Esophagus (tissue), 2 donors: ENCODE measurements around the gene TCF7L1. TPM values are rescaled to one million over a fixed set of nuclear protein-coding genes. Genes with fewer than 3 reads are reported as not detected.

Experiments
- H3K27ac ChIP-seq, 2 donors: one replicate each; pipeline ENCODE4 v1.5.1; 2013; ENCODE audit warnings: low read depth in 2 of 2, mild to moderate bottlenecking in 2 of 2, inconsistent platforms in 1 of 2, low read length in 1 of 2, moderate library complexity in 1 of 2
- H3K27me3 ChIP-seq, 2 donors: one replicate each; pipeline ENCODE4 v1.6.1; 2013; ENCODE audit warnings: low read length in 2 of 2, control low read depth in 1 of 2, mild to moderate bottlenecking in 1 of 2; ENCODE audit not compliant: insufficient read depth in 2 of 2, control insufficient read depth in 1 of 2
- H3K36me3 ChIP-seq, 2 donors: one replicate each; pipeline ENCODE4 v1.6.1; 2013; ENCODE audit warnings: low read length in 1 of 2; ENCODE audit not compliant: control insufficient read depth in 2 of 2, insufficient read depth in 2 of 2
- H3K4me1 ChIP-seq, 2 donors: one replicate each; pipeline ENCODE4 v1.6.1; 2013; ENCODE audit warnings: low read length in 1 of 2; ENCODE audit not compliant: control insufficient read depth in 2 of 2, insufficient read depth in 2 of 2
- H3K4me3 ChIP-seq, 2 donors: one replicate each; pipeline ENCODE4 v1.5.1; 2013; ENCODE audit warnings: low read length in 2 of 2, mild to moderate bottlenecking in 2 of 2, low read depth in 1 of 2, moderate library complexity in 1 of 2
- H3K9me3 ChIP-seq, 2 donors: one replicate each; pipeline ENCODE4 v1.6.1; 2013; ENCODE audit warnings: mild to moderate bottlenecking in 2 of 2, low read depth in 1 of 2, low read length in 1 of 2, moderate library complexity in 1 of 2; ENCODE audit not compliant: control insufficient read depth in 2 of 2, insufficient read depth in 1 of 2
- WGBS, 2 donors: extraction: QIAGEN DNeasy Blood & Tissue Kit; methylation state at CpG; one replicate each; pipeline ENCODE4 v1.1.7; 2013; 5-methylcytosine and 5-hydroxymethylcytosine counted together
- polyA plus RNA-seq, 2 donors: library from polyadenylated mRNA; stranded (reverse); fragments of 200-250 nt; gene quantifications; one replicate each; pipeline ENCODE4 v1.2.3, GENCODE V29; 2013
- donor health status: healthy with polysubstance abuse.
- donor health status: Bipolar disorder and iron deficiency.

TCF7L1 gene
- polyA plus RNA-seq, 2 donors, result 3.5 to 4.0 TPM

DNA sequence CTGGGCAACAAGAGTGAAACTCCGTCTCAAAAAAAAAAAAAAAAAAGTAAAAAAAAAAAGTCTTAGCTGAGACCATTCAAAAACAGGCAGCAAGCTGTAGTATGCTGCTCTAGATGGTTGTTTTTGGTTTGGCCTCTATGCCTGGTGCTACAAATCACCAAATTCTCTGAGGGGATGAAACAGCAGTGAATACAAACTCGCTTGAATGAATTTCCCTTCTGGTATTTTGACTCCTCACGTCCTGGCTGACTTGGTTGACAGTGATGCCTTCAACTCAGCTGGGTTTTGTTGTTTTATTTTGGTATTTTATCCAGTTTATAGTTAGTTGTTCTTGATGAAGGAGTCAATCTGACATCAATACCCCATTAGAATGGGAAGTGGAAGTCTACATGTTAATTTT, 3.3 kb upstream of the TCF7L1 start:
- H3K9me3 ChIP-seq, result no peaks in the 10 kb centered on the region
- no peak overlapping the region for H3K4me3 ChIP-seq
- no peak overlapping the region for H3K27ac ChIP-seq
- peaks cover 3% of the 10 kb centered on the region in 2 donors for H3K4me1 ChIP-seq
- 81 to 84% methylated on average over 2 to 3 of the region's 3 CpGs for WGBS, 2 donors
- H3K27me3 ChIP-seq, result no peaks in the 10 kb centered on the region
- no peaks in the 10 kb centered on the region for H3K36me3 ChIP-seq

- Histone ChIP-seq H3K27me3 (no peaks in the 10 kb centered on the region), H3K27ac (no peak overlapping the region), H3K9me3 (no peaks in the 10 kb centered on the region), H3K4me1 (peaks cover 3% of the 10 kb centered on the region in 2 donors), H3K4me3 (no peak overlapping the region), H3K36me3 (no peaks in the 10 kb centered on the region)
- WGBS, 2 donors, result 44 to 48% methylated on average over 2 of the region's 2 CpGs
These were observed 2.8 kb upstream of the TCF7L1 start for GRCh38 chr2:85130407-85130806.

DNA sequence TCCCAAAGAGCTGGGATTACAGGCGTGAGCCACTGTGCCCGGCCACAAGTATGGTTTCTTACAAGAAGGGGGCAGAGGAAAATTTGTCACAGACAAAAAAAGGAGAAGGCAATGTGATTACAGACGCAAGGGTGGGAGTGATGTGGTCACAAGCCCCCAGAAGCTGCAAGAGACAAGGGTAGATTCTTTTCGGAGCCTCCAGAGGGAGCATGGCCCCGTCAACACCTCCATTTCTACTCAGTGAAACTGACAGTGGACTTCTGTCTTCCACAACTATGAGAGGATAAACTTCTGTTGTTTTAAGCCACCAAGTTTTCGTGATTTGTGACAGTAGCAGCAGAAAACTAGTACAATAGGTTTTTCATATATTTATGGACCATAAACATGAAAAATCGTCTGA, 2.1 kb upstream of the TCF7L1 start:
- no peak overlapping the region for H3K4me3 ChIP-seq
- no peak overlapping the region for H3K27ac ChIP-seq
- no peaks in the 10 kb centered on the region for H3K36me3 ChIP-seq
- peaks cover 3% of the 10 kb centered on the region in 2 donors for H3K4me1 ChIP-seq
- no peaks in the 10 kb centered on the region for H3K27me3 ChIP-seq
- H3K9me3 ChIP-seq, result no peaks in the 10 kb centered on the region
- 51 to 59% methylated on average over 7 of the region's 7 CpGs for WGBS, 2 donors

- no peaks in the 10 kb centered on the region for H3K9me3 ChIP-seq
- 23 to 24% methylated on average over 14 of the region's 14 CpGs for WGBS, 2 donors
- no peaks in the 10 kb centered on the region for H3K27me3 ChIP-seq
- H3K4me1 ChIP-seq, result peaks cover 3% of the 10 kb centered on the region in 2 donors
- peak overlapping the region in 1 of 2 donors; percentile 51 for H3K27ac ChIP-seq
- H3K4me3 ChIP-seq, result peak overlapping the region in 1 of 2 donors; percentile 83
- no peaks in the 10 kb centered on the region for H3K36me3 ChIP-seq
These were observed 795 bp upstream of the TCF7L1 start for GRCh38 chr2:85132397-85132796.

- H3K4me1 ChIP-seq, result peaks cover 3% of the 10 kb centered on the region in 2 donors
- 1% methylated on average over 54 to 57 of the region's 57 CpGs for WGBS, 2 donors
- peak overlapping the region; percentile 66 to 83 for H3K4me3 ChIP-seq
- peak overlapping the region; percentile 41 to 66 for H3K27ac ChIP-seq
- H3K36me3 ChIP-seq, result no peaks in the 10 kb centered on the region
- no peaks in the 10 kb centered on the region for H3K27me3 ChIP-seq
- H3K9me3 ChIP-seq, result no peaks in the 10 kb centered on the region
These were observed 611 bp downstream of the TCF7L1 start for GRCh38 chr2:85133751-85134254.

GRCh38 chr2:85134255-85134895, 1.2 kb downstream of the TCF7L1 start:
- WGBS, 2 donors, result 15 to 17% methylated on average over 45 of the region's 45 CpGs
- H3K4me3 ChIP-seq, result peak overlapping the region; percentile 66 to 83
- H3K36me3 ChIP-seq, result no peaks in the 10 kb centered on the region
- H3K4me1 ChIP-seq, result peaks cover 3% of the 10 kb centered on the region in 2 donors
- peak overlapping the region; percentile 41 to 66 for H3K27ac ChIP-seq
- H3K27me3 ChIP-seq, result no peaks in the 10 kb centered on the region
- H3K9me3 ChIP-seq, result no peaks in the 10 kb centered on the region

DNA sequence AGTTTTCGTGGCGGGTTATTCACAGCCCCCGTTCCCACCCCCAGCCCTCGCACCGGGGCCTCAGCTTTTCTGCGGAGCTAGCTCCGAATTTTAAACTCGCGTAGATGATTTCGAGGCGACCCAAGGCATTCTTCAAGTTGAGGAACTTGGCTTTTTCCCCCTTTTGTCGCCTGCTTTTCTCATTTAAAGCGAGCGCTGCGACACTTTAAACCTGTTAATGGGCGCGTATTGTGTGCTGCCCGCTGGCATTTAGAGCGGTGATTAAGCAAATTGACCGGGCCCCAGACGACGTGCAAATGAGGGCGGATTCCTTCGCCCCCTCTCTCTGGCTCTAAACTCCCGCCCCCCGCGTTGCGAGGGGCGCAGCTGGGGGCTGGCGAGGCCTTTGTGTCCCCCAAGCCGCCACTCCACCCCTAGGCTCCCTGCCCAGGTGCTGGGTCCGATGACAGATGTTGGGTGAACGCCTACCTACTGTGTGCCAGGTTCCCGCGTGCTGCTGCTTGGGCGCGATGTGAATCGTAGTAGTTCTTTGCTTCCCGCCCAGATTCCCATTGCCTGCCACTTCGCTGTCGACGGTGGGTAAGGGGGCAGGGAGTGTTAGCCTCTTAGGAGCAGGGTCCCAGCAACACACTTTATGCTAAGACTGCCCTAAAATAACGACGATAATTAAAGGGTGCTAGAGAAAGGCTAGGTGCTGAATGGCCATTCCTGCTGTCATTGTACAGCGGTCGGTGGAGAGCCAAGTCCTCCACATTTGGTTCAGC, 1.9 kb downstream of the TCF7L1 start:
- H3K4me3 ChIP-seq, result peak overlapping the region in 1 of 2 donors; percentile 83
- H3K27me3 ChIP-seq, result no peaks in the 10 kb centered on the region
- H3K4me1 ChIP-seq, result peaks cover 3% of the 10 kb centered on the region in 2 donors
- H3K27ac ChIP-seq, result peak overlapping the region in 1 of 2 donors; percentile 66
- H3K36me3 ChIP-seq, result no peaks in the 10 kb centered on the region
- 53 to 62% methylated on average over 46 of the region's 46 CpGs for WGBS, 2 donors
- H3K9me3 ChIP-seq, result no peaks in the 10 kb centered on the region

GRCh38 chr2:85135660-85135914, 2.4 kb downstream of the TCF7L1 start:
- H3K4me1 ChIP-seq, result peaks cover 3% of the 10 kb centered on the region in 2 donors
- H3K36me3 ChIP-seq, result no peaks in the 10 kb centered on the region
- H3K27ac ChIP-seq, result no peak overlapping the region
- no peaks in the 10 kb centered on the region for H3K9me3 ChIP-seq
- 71 to 82% methylated on average over 4 of the region's 4 CpGs for WGBS, 2 donors
- H3K27me3 ChIP-seq, result no peaks in the 10 kb centered on the region
- H3K4me3 ChIP-seq, result no peak overlapping the region

- WGBS, 2 donors, result 63 to 69% methylated on average over 1 of the region's 1 CpG
- H3K4me3 ChIP-seq, result no peak overlapping the region
- H3K4me1 ChIP-seq, result peaks cover 3% of the 10 kb centered on the region in 2 donors
- H3K9me3 ChIP-seq, result no peaks in the 10 kb centered on the region
- no peaks in the 10 kb centered on the region for H3K36me3 ChIP-seq
- H3K27me3 ChIP-seq, result no peaks in the 10 kb centered on the region
- H3K27ac ChIP-seq, result no peak overlapping the region
These were observed 4.0 kb downstream of the TCF7L1 start for GRCh38 chr2:85137156-85137555.
